ENCODE data around the gene CCAR1.
"Not testable (repeated sequence)": the region's sequence is repeated elsewhere in the genome, so short reads cannot be mapped to it uniquely, and the experiment has no call there.

CCAR1 gene

GRCh38 chr10:68767407-68767806 is 46.4 kb downstream of the CCAR1 start:
- DNase-seq, result not testable (repeated sequence)

- DNase-seq, result no peak
These were observed 60.9 kb downstream of the CCAR1 start for GRCh38 chr10:68781613-68782574.

GRCh38 chr10:68784476-68784875 is 63.4 kb downstream of the CCAR1 start:
- DNase-seq, result no peak

GRCh38 chr10:68787813-68788212 is 66.8 kb downstream of the CCAR1 start:
- no peak for DNase-seq

GRCh38 chr10:68790476-68790875 is 69.4 kb downstream of the CCAR1 start:
- no peak for DNase-seq

GRCh38 chr10:68792115-68792514 is 71.1 kb downstream of the CCAR1 start:
- no peak for DNase-seq

GRCh38 chr10:68795886-68796532 is 75.0 kb downstream of the CCAR1 start:
- no peak for DNase-seq

GRCh38 chr10:68796605-68797004 is 75.6 kb downstream of the CCAR1 start:
- no peak for DNase-seq

GRCh38 chr10:68800211-68800610 is 79.2 kb downstream of the CCAR1 start:
- DNase-seq, result no peak

- DNase-seq, result no peak
These were observed 83.7 kb downstream of the CCAR1 start for GRCh38 chr10:68804692-68805091.

- DNase-seq, result not testable (repeated sequence)
These were observed 89.8 kb downstream of the CCAR1 start for GRCh38 chr10:68810830-68811229.

GRCh38 chr10:68811314-68812009 is 90.4 kb downstream of the CCAR1 start:
- no peak for DNase-seq

- no peak for DNase-seq
These were observed 91.4 kb downstream of the CCAR1 start for GRCh38 chr10:68812420-68812819.

GRCh38 chr10:68813559-68813958 is 92.5 kb downstream of the CCAR1 start:
- no peak for DNase-seq

GRCh38 chr10:68816796-68817412 is 95.9 kb downstream of the CCAR1 start:
- DNase-seq, result no peak

GRCh38 chr10:68820359-68820758 is 99.3 kb downstream of the CCAR1 start:
- DNase-seq, result not testable (repeated sequence)

GRCh38 chr10:68822626-68823025 is 101.6 kb downstream of the CCAR1 start:
- not testable (repeated sequence) for DNase-seq

- peak; percentile 81 for DNase-seq
These were observed 105.9 kb downstream of the CCAR1 start, which contains the start of gene STOX1 for GRCh38 chr10:68826764-68827591. Gene STOX1 (plus strand): TSS chr10:68827531. CDS start chr10:68827624, 93 bp downstream.

GRCh38 chr10:68827592-68827959 is 106.5 kb downstream of the CCAR1 start:
- not testable (repeated sequence) for DNase-seq

GRCh38 chr10:68828083-68828601 is 107.1 kb downstream of the CCAR1 start:
- peak; percentile 60 for DNase-seq

- no peak for DNase-seq
These were observed 107.8 kb downstream of the CCAR1 start for GRCh38 chr10:68828833-68829232.

- no peak for DNase-seq
These were observed 108.5 kb downstream of the CCAR1 start for GRCh38 chr10:68829521-68829920.
